ENCODE results near the gene LSM12. TPM values are rescaled to one million over a fixed set of nuclear protein-coding genes. Genes with fewer than 3 reads are reported as not detected.

LSM12 gene
- polyA plus RNA-seq, 1 of the 3 experiments (the other 2 are of a cell fraction): 26.6 TPM

- Histone ChIP-seq H3K36me3 (replicated peaks in 1 of 2; ENCODE audit: control insufficient read depth in 1 of 2, insufficient read depth in 2 of 2, low read length in 1 of 2) (peaks cover 0 to 8% of the 10 kb centered on the region in 2 experiments), H3K4me1 (ENCODE audit: control insufficient read depth in 1 of 2, insufficient read depth in 2 of 2, low read depth in 1 of 2, low read length in 1 of 2) (peaks cover 11 to 14% of the 10 kb centered on the region in 2 experiments; a peak in 3 of 4 replicates), H4K20me1 (ENCODE audit: insufficient read depth) (no peaks in the 10 kb centered on the region), H3K79me2 (ENCODE audit: insufficient read depth) (peaks cover 39% of the 10 kb centered on the region; the same call in 1 of the 2 replicates), H3K9me2 (no peaks in the 10 kb centered on the region), H3F3A (replicated peaks; ENCODE audit: insufficient read depth) (peaks cover 11% of the 10 kb centered on the region), H2AFZ (ENCODE audit: low read depth) (peak overlapping the region; percentile 55; the same call in 1 of the 2 replicates), H3K27ac (ENCODE audit: low read depth in 2 of 2, low read length in 1 of 2) (peak overlapping the region; percentile 87 to 92), H3K9me3 (no peaks in the 10 kb centered on the region), H3K27me3 (ENCODE audit: insufficient read depth) (no peaks in the 10 kb centered on the region), H3K4me3 (ENCODE audit: low read depth in 2 of 2, low read length in 1 of 2) (peak overlapping the region; percentile 13 to 37; a peak in 1 of 4 replicates), H3K9ac (peak overlapping the region; percentile 70), H3K4me2 (peak overlapping the region; percentile 76)
- CTCF ChIA-PET: interaction anchor here (0.6 to 4.7 kb wide), 7 partner anchors 9 to 297 kb away, joined by 3 to 19 read pairs (median 5); no protein-coding TSS in a partner anchor
- POLR2A ChIA-PET: interaction anchor here (0.6 to 1.1 kb wide), 4 partner anchors 9 to 102 kb away, joined by 3 to 5 read pairs (median 4); partner anchors contain the start of gene HDAC5
- 40% methylated on average over 10 of the region's 12 CpGs for WGBS (ENCODE audit: low lambda C conversion rate)
- DNase-seq: peak; percentile 85
- TF ChIP-seq RFX5 (IDR thresholded peaks at IDR 0.05; ENCODE audit: low read length): no peak
- TF ChIP-seq TAF1 (IDR thresholded peaks at IDR 0.05; ENCODE audit: borderline replicate concordance, low read depth, low read length): peak; percentile 58
- TF ChIP-seq FOXM1 (IDR thresholded peaks at IDR 0.05; ENCODE audit: low read depth): no peak
- TF ChIP-seq RCOR1 (IDR thresholded peaks at IDR 0.05; ENCODE audit: low read length): no peak
- TF ChIP-seq IRF3 (IDR thresholded peaks at IDR 0.05; ENCODE audit: low read depth, low read length): no peak
- TF ChIP-seq CHD2 (IDR thresholded peaks at IDR 0.05; ENCODE audit: low read length, partially characterized antibody): peak; percentile 70
- no peak for TF ChIP-seq TEAD4 (IDR thresholded peaks at IDR 0.05; ENCODE audit: borderline replicate concordance, insufficient read depth)
- TF ChIP-seq USF1 (IDR thresholded peaks at IDR 0.05; ENCODE audit: borderline replicate concordance, low read depth): no peak
- TF ChIP-seq GABPA (IDR thresholded peaks at IDR 0.05; ENCODE audit: low read depth): peak; percentile 66
- no peak for TF ChIP-seq FOXJ3 (CRISPR knock-in tag; IDR thresholded peaks at IDR 0.05)
- peak; percentile 68; the same call in 1 of the 2 replicates for TF ChIP-seq POLR2AphosphoS5 (IDR thresholded peaks at IDR 0.05; ENCODE audit: low read depth, low read length)
- no peak for TF ChIP-seq FOSL2 (IDR thresholded peaks at IDR 0.05; ENCODE audit: borderline replicate concordance, low read depth)
- peak; percentile 33; the same call in 1 of the 2 replicates for TF ChIP-seq SMC3 (IDR thresholded peaks at IDR 0.05; ENCODE audit: low read depth, low read length)
- TF ChIP-seq MEF2A (IDR thresholded peaks at IDR 0.05; ENCODE audit: borderline replicate concordance, low read depth): no peak
- no peak for TF ChIP-seq JUND (IDR thresholded peaks at IDR 0.05)
- no peak for TF ChIP-seq USF2 (IDR thresholded peaks at IDR 0.05; ENCODE audit: borderline replicate concordance, low read depth, low read length)
- TF ChIP-seq MAX (IDR thresholded peaks at IDR 0.05; ENCODE audit: low read depth): 0 out of 2 replicates have a peak, but pooled peaks have one; percentile 22
- TF ChIP-seq GATA2 (CRISPR knock-in tag; IDR thresholded peaks at IDR 0.05): no peak
- TF ChIP-seq RAD21 (IDR thresholded peaks at IDR 0.05; ENCODE audit: low read length): peak; percentile 37
- TF ChIP-seq TCF12 (IDR thresholded peaks at IDR 0.05): peak; percentile 57; the same call in 1 of the 2 replicates
- TF ChIP-seq ZBTB33 (IDR thresholded peaks at IDR 0.05; ENCODE audit: borderline replicate concordance, low read depth): no peak
- no peak for TF ChIP-seq MXI1 (IDR thresholded peaks at IDR 0.05; ENCODE audit: low read depth, low read length)
- TF ChIP-seq ELF1 (IDR thresholded peaks at IDR 0.05): 0 out of 2 replicates have a peak, but pooled peaks have one; percentile 32
- TF ChIP-seq CTCF (IDR thresholded peaks at IDR 0.05): peak; percentile 33; the same call in 1 of the 2 replicates
- no peak for TF ChIP-seq RXRA (IDR thresholded peaks at IDR 0.05; ENCODE audit: borderline replicate concordance, low read depth)
- TF ChIP-seq SIN3A (IDR thresholded peaks at IDR 0.05; ENCODE audit: borderline replicate concordance, low read depth, low read length): no peak
These were observed 29.4 kb upstream of the LSM12 start for GRCh38 chr17:44095647-44096496.
